H1 (cell line): ENCODE data around the gene EHBP1. TPM values are rescaled to one million over a fixed set of nuclear protein-coding genes. Genes with fewer than 3 reads are reported as not detected.

Experiments
- BRCA1 ChIP-seq: IDR thresholded peaks from 2 replicates; pipeline ENCODE4 v1.6.1; 2012; ENCODE audit warnings: low read depth, low read length, improper control_type of control experiment
- CHD7 ChIP-seq: fragments of 300-600 bp; sonication (generic); IDR thresholded peaks from 2 replicates; pipeline ENCODE4 v1.7.1; 2012; ENCODE audit warnings: low read length, moderate library complexity, mild to moderate bottlenecking, inconsistent platforms; ENCODE audit not compliant: insufficient replicate concordance
- EGR1 ChIP-seq: IDR thresholded peaks from 2 replicates; pipeline ENCODE4 v1.6.1; 2011; ENCODE audit warnings: low read depth, low read length, borderline replicate concordance
- GTF2F1 ChIP-seq: IDR thresholded peaks from 2 replicates; pipeline ENCODE4 v1.6.1; 2012; ENCODE audit warnings: low read depth, low read length, improper control_type of control experiment, borderline replicate concordance
- PHF8 ChIP-seq: fragments of 200-600 bp; sonication (generic); conservative IDR thresholded peaks from 2 replicates; pipeline ENCODE4 v1.7.1; 2012; ENCODE audit warnings: low read depth, mild to moderate bottlenecking, inconsistent platforms, low read length, moderate library complexity
- POLR2AphosphoS5 ChIP-seq: IDR thresholded peaks from 2 replicates; pipeline ENCODE4 v1.6.1; 2011; ENCODE audit warnings: low read depth, low read length
- RXRA ChIP-seq: IDR thresholded peaks from 2 replicates; pipeline ENCODE4 v1.6.1; 2011; ENCODE audit warnings: low read depth, mild to moderate bottlenecking, low read length, moderate library complexity; ENCODE audit not compliant: insufficient read depth
- SIX5 ChIP-seq: IDR thresholded peaks from 2 replicates; pipeline ENCODE4 v1.6.1; 2011; ENCODE audit warnings: mild to moderate bottlenecking, low read depth, low read length
- SUZ12 ChIP-seq: fragments of 200-600 bp; sonication (generic); IDR thresholded peaks from 2 replicates; pipeline ENCODE4 v1.6.1; 2012; ENCODE audit warnings: mild to moderate bottlenecking, inconsistent platforms, low read length, moderate library complexity, mixed read lengths
- ZNF274 ChIP-seq: IDR thresholded peaks from 2 replicates; pipeline ENCODE4 v1.7.0; 2012; ENCODE audit warnings: low read length, borderline replicate concordance; ENCODE audit errors: extremely low read depth
- polyA plus RNA-seq, 7 experiments: library from polyadenylated mRNA; depleted of rRNA in 3 of 7; stranded (reverse) in 5 of 7; unstranded in 2 of 7; fragments of >200 nt in 5 of 7; fragments of 200-250 nt in 2 of 7; gene quantifications; 1 replicate in 5 of 7; 2 replicates in 1 of 7; 4 replicates in 1 of 7; pipeline versions ENCODE4 v1.2.1 to v1.2.3, GENCODE V29; 2011 to 2013; ENCODE audit warnings: missing spikeins in 2 of 7, mixed read lengths in 2 of 7
- total RNA-seq: library from RNA; stranded (reverse); fragmentation: NEBNext Ultra II Directional; extraction: Animal tissue kit (Norgen Biotek cat#: 25700); gene quantifications from 2 replicates; pipeline ENCODE4 v1.2.1, GENCODE V29; 2021

The EHBP1 gene
- total and polyA plus RNA-seq, 2 of the 8 experiments (the other 6 are each of a cell fraction or from before 2014, with no cell fraction given): 12.0 to 64.1 TPM

GRCh38 chr2:62705007-62705829 is at the start of gene EHBP1 (continued):
- TF ChIP-seq EGR1 (peak; percentile 46; the same call in 1 of the 2 replicates), BRCA1 (no peak), CHD7 (no peak), GTF2F1 (no peak), ZNF274 (no peak), SUZ12 (no peak), RXRA (no peak), POLR2AphosphoS5 (no peak; the same call in none of the 2 replicates), SIX5 (no peak), PHF8 (no peak; the same call in 1 of the 2 replicates)
